K562 (cell line): ENCODE data around the gene CELSR1. TPM values are rescaled to one million over a fixed set of nuclear protein-coding genes. Genes with fewer than 3 reads are reported as not detected.

Experiments used
- ATAC-seq: fragments of 200-7000 bp; cut with Tn5 transposase; 3 replicates; pipeline ENCODE4 v1.9.1; 2020; ENCODE audit warnings: moderate library complexity
- BruUV-seq: library from RNA; stranded (reverse); fragments of 400-500 nt; replicated peaks from 2 replicates; lab custom pipeline; 2021; lab: Mats Ljungman, UMichigan
- CTCF ChIA-PET: fragments of 300-600 bp; formaldehyde crosslinking; extraction: SDS; loops from one replicate; lab custom pipeline; 2021; ENCODE audit warnings: low intra/inter-chr PET ratio; lab: Yijun Ruan, JAX
- POLR2A ChIA-PET: fragments of 300-600, 350-650 bp; sonication (Branson Sonifier 250); formaldehyde crosslinking; extraction: SDS; loops from one replicate; lab custom pipeline; 2021; ENCODE audit warnings: antibody characterized with exemption, inconsistent platforms; lab: Yijun Ruan, JAX
- DNase-seq, 4 experiments: peaks; one replicate each; pipeline versions ENCODE4 v3.0.0 to v3.0.0-alpha.2; 2011 to 2018; ENCODE audit warnings: low spot score in 3 of 4, mixed read lengths in 3 of 4; ENCODE audit errors: extremely low read depth in 1 of 4
- FAIRE-seq: peaks from 2 replicates; lab custom pipeline; 2011; peaks lifted over from hg19 to GRCh38; lab: Jason Lieb, UNC
- H2AFZ ChIP-seq: 2 replicates; pipeline ENCODE4 v1.6.0; 2011; ENCODE audit warnings: low read depth, low read length, control low read depth, inconsistent platforms
- H3K27ac ChIP-seq: fragments of 200-600 bp; 3 replicates; pipeline ENCODE4 v1.8.0; 2011; ENCODE audit warnings: low read depth, mild to moderate bottlenecking, control low read depth, inconsistent platforms, low read length, moderate library complexity, mixed read lengths; ENCODE audit errors: extremely low read depth
- H3K27me3 ChIP-seq, 2 experiments: fragments of 300-600 bp in 1 of 2; 2 replicates in 1 of 2; 3 replicates in 1 of 2; pipeline versions ENCODE4 v1.6.0 to v1.8.0; 2011; ENCODE audit warnings: inconsistent platforms in 2 of 2, low read length in 2 of 2, mild to moderate bottlenecking in 1 of 2, mixed read lengths in 1 of 2, moderate library complexity in 1 of 2; ENCODE audit not compliant: control insufficient read depth in 2 of 2, insufficient read depth in 2 of 2
- H3K36me3 ChIP-seq: fragments of 300-600 bp; 3 replicates; pipeline ENCODE4 v1.8.0; 2011; ENCODE audit warnings: mild to moderate bottlenecking, low read length, inconsistent platforms; ENCODE audit not compliant: control insufficient read depth, insufficient read depth
- H3K4me1 ChIP-seq, 2 experiments: fragments of 200-600 bp in 1 of 2; replicated peaks in 1 of 2; 2 replicates in 1 of 2; 3 replicates in 1 of 2; pipeline versions ENCODE4 v1.5.1 to v1.8.0; 2011; ENCODE audit warnings: inconsistent platforms in 2 of 2, low read length in 2 of 2, mild to moderate bottlenecking in 1 of 2, mixed read lengths in 1 of 2, moderate library complexity in 1 of 2; ENCODE audit not compliant: control insufficient read depth in 2 of 2, insufficient read depth in 2 of 2
- H3K4me2 ChIP-seq: 2 replicates; pipeline ENCODE4 v1.6.1; 2011; ENCODE audit warnings: low read length, control low read depth, inconsistent platforms, mixed read lengths; ENCODE audit not compliant: insufficient read depth
- H3K4me3 ChIP-seq: fragments of 200-600 bp; sonication (generic), shearing (Covaris generic); 2 replicates; pipeline ENCODE4 v1.5.1; 2016; ENCODE audit warnings: control low read depth, inconsistent platforms
- H3K79me2 ChIP-seq: fragments of 200-600 bp; 3 replicates; pipeline ENCODE4 v1.8.0; 2011; ENCODE audit warnings: low read length, inconsistent platforms; ENCODE audit not compliant: control insufficient read depth, insufficient read depth
- H3K9ac ChIP-seq, 2 experiments: 2 replicates each; pipeline versions ENCODE4 v1.6.0 to v1.6.1; 2011; ENCODE audit warnings: low read depth in 2 of 2, low read length in 2 of 2, control low read depth in 1 of 2, inconsistent platforms in 1 of 2, mild to moderate bottlenecking in 1 of 2, mixed read lengths in 1 of 2; ENCODE audit not compliant: insufficient read depth in 1 of 2
- H3K9me1 ChIP-seq: one replicate; pipeline ENCODE4 v1.6.0; 2011; ENCODE audit warnings: inconsistent platforms, mild to moderate bottlenecking, low read length, moderate library complexity; ENCODE audit not compliant: control insufficient read depth, insufficient read depth
- H3K9me3 ChIP-seq: replicated peaks from 2 replicates; pipeline ENCODE4 v1.5.1; 2011; ENCODE audit warnings: low read depth, low read length, inconsistent platforms; ENCODE audit not compliant: control insufficient read depth, insufficient read depth
- H4K20me1 ChIP-seq: replicated peaks from 2 replicates; pipeline ENCODE4 v1.6.1; 2011; ENCODE audit warnings: low read length, inconsistent platforms, mixed read lengths; ENCODE audit not compliant: control insufficient read depth, insufficient read depth
- ASH1L ChIP-seq: fragments of 450-650 bp; IDR thresholded peaks from 2 replicates; pipeline ENCODE4 v1.6.1; 2018; ENCODE audit warnings: borderline replicate concordance, mild to moderate bottlenecking, low read depth; ENCODE audit not compliant: partially characterized antibody
- CTBP1 ChIP-seq: fragments of 450-650 bp; IDR thresholded peaks from 2 replicates; pipeline ENCODE4 v1.6.1; 2016; ENCODE audit warnings: borderline replicate concordance
- DPF2 ChIP-seq: fragments of 450-650 bp; IDR thresholded peaks from 2 replicates; pipeline ENCODE4 v1.6.1; 2016
- MBD2 ChIP-seq: sonication (generic); IDR thresholded peaks from 2 replicates; pipeline ENCODE4 v1.6.1; 2016; ENCODE audit warnings: low read depth, borderline replicate concordance
- ZNF77 ChIP-seq: fragments of 250-450 bp; sonication (Bioruptor Pico); IDR thresholded peaks from 2 replicates; pipeline ENCODE4 v1.5.0; 2020
- WGBS: fragments of 100-300 bp; shearing (Covaris generic); methylation state at CpG from one replicate; pipeline ENCODE4 v1.1.6; 2016; ENCODE audit warnings: low coverage, mixed read lengths; ENCODE audit not compliant: insufficient coverage; ENCODE audit errors: missing lambda C conversion rate; 5-methylcytosine and 5-hydroxymethylcytosine counted together
- in situ Hi-C: fragments of 300-500 bp; cut with MboI; formaldehyde crosslinking; loops from 4 replicates; pipeline ENCODE4 v1.15.0; 2018; ENCODE audit warnings: inconsistent platforms, mixed read lengths
- intact Hi-C: fragments of 100-400 bp; cut with micrococcal nuclease; formaldehyde crosslinking; loops from 2 replicates; pipeline ENCODE4 v1.14.2; 2022
- polyA plus RNA-seq, 8 experiments: library from polyadenylated mRNA; depleted of rRNA in 4 of 8; stranded (reverse) in 5 of 8; unstranded in 3 of 8; fragments of >200 nt; fragmentation: Nextera tagmentation in 2 of 8; fragmentation: Illumina TruSeq in 1 of 8; extraction: Ambion mirVana in 2 of 8; extraction: Trizol in 1 of 8; gene quantifications; 2 replicates each; pipeline versions ENCODE4 v1.2.1 to v1.2.3, GENCODE V29; 2011 to 2014; ENCODE audit warnings: inconsistent platforms in 1 of 8, missing spikeins in 1 of 8
- total RNA-seq, 7 experiments: library from RNA; depleted of rRNA in 6 of 7; stranded (reverse); fragments of >200 nt in 6 of 7; fragmentation: Illumina TruSeq in 2 of 7; extraction: Trizol in 2 of 7; gene quantifications; 2 replicates each; pipeline versions ENCODE4 v1.2.1 to v1.2.3, GENCODE V29; 2011 to 2021; ENCODE audit warnings: low replicate concordance in 1 of 7
- TF ChIP-seq, protein P1 (sequence below): fragments of 450-650 bp; IDR thresholded peaks from 2 replicates; pipeline ENCODE4 v1.6.1; 2018; ENCODE audit not compliant: partially characterized antibody

CELSR1 gene
- total and polyA plus RNA-seq, 9 of the 15 experiments (the other 6 are each of a cell fraction or from before 2014, with no cell fraction given) = under 0.01 to 0.09 TPM; not detected in 7

DNA sequence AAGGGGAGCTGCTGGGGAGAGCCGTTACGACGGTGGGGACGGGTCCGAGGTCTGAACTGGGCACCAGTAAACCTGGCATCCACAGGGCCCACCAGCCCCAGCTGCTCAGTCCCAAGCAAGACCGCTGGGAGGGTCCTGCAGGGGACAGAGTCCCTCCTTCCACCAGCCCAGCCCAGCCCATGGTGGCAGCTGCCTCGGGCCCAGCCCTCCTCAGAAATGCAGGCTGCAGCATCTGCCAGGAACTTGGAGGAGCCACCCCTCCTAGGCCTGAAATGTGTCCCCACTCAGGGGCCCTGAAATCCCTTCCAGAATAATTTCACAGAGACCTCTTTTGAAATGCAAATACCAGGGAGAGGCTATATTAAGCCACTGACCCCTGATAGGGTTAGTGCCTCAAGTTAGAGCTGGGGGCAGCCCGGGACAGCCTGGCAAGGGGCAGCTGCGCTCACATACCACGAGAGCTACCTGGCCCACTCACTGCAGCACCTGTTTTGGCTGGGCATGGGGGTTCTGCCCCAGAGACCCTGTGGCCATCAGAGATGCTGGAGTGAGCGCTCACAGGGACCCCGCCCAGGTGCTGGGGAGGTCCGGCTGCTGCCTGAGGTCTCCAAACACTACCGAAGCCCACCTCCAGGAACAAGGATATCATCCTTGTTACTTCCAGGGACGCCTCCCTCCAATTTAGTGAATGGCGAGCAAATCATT lies 53.1 kb downstream of the CELSR1 start (continued):
- TF ChIP-seq, protein P1, sequence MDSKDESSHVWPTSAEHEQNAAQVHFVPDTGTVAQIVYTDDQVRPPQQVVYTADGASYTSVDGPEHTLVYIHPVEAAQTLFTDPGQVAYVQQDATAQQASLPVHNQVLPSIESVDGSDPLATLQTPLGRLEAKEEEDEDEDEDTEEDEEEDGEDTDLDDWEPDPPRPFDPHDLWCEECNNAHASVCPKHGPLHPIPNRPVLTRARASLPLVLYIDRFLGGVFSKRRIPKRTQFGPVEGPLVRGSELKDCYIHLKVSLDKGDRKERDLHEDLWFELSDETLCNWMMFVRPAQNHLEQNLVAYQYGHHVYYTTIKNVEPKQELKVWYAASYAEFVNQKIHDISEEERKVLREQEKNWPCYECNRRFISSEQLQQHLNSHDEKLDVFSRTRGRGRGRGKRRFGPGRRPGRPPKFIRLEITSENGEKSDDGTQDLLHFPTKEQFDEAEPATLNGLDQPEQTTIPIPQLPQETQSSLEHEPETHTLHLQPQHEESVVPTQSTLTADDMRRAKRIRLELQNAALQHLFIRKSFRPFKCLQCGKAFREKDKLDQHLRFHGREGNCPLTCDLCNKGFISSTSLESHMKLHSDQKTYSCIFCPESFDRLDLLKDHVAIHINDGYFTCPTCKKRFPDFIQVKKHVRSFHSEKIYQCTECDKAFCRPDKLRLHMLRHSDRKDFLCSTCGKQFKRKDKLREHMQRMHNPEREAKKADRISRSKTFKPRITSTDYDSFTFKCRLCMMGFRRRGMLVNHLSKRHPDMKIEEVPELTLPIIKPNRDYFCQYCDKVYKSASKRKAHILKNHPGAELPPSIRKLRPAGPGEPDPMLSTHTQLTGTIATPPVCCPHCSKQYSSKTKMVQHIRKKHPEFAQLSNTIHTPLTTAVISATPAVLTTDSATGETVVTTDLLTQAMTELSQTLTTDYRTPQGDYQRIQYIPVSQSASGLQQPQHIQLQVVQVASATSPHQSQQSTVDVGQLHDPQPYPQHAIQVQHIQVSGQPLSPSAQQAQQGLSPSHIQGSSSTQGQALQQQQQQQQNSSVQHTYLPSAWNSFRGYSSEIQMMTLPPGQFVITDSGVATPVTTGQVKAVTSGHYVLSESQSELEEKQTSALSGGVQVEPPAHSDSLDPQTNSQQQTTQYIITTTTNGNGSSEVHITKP = no peak
- TF ChIP-seq ZNF77 (no peak), MBD2 (no peak), CTBP1 (no peak), ASH1L (no peak)
- TF ChIP-seq, all 486 proteins: peak for 0

- CTCF ChIA-PET = no interaction called here
- in situ Hi-C loops = no loop called here
Measured at GRCh38 chr22:46483353-46483752, 54.1 kb downstream of the CELSR1 start.

More at GRCh38 chr22:46483353-46483752, 54.1 kb downstream of the CELSR1 start:
- H3K9ac ChIP-seq = no peak overlapping the region
- no peak for TF ChIP-seq DPF2
- ATAC-seq (no peak), FAIRE-seq (no peak), DNase-seq (no peak)
- no peaks in the 10 kb centered on the region for H3K36me3 ChIP-seq
- H3K27ac ChIP-seq = no peak overlapping the region
- no peaks in the 10 kb centered on the region for H4K20me1 ChIP-seq
- POLR2A ChIA-PET = no interaction called here
- H3K27me3 ChIP-seq = peaks cover 2 to 45% of the 10 kb centered on the region in 2 experiments; a peak in 3 of 5 replicates
- peaks cover 0 to 9% of the 10 kb centered on the region in 2 experiments; a peak in 2 of 5 replicates for H3K4me1 ChIP-seq
- H3K4me3 ChIP-seq = no peak overlapping the region
- intact Hi-C loops = no loop called here
- H3K9me1 ChIP-seq = no peaks in the 10 kb centered on the region
- H3K4me2 ChIP-seq = no peak overlapping the region
- no TSS peak for BruUV-seq
- no peaks in the 10 kb centered on the region for H3K9me3 ChIP-seq
- no peaks in the 10 kb centered on the region for H3K79me2 ChIP-seq
- H2AFZ ChIP-seq = no peak overlapping the region
- WGBS = 0% methylated on average over 2 of the region's 4 CpGs
